ENCODE measurements around the gene DAD1.
"Not testable (repeated sequence)": the region's sequence is repeated elsewhere in the genome, so short reads cannot be mapped to it uniquely, and the experiment has no call there.

DAD1 gene

DNA sequence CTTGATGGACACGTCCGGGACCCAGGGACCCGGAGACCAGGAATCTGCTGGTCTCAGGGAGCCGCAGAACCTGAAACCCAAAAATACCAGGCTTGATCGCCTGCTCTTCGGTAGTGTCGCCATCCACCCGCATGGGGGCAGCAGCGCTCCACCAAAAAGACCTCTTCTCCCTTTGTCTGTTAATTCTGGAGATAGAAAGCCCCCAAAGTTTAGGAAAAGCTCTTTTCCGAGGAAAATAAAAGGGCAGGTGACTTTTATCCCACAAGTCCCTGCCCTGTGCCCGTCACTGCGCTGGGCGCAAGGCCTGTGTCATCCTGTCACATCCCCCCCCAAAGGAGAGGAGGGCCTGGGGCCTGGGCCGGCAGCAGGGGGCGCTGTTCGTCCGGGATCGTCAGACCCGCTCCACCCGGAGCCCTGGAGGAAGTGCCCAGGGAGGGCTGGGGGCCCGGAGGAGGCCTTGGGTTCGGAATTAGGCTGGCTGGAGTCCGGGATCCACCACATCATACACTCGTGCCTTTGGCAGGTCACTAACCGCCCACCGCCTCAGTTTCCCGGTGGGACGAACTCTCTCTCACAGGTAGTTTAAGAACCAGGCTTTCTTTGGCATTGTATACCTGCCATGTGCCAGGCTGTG is 31.9 kb downstream of the DAD1 start:
- no peak overlapping the region for H3K4me3 ChIP-seq (ENCODE audit: low read depth, low read length)
- TF ChIP-seq, protein P1, sequence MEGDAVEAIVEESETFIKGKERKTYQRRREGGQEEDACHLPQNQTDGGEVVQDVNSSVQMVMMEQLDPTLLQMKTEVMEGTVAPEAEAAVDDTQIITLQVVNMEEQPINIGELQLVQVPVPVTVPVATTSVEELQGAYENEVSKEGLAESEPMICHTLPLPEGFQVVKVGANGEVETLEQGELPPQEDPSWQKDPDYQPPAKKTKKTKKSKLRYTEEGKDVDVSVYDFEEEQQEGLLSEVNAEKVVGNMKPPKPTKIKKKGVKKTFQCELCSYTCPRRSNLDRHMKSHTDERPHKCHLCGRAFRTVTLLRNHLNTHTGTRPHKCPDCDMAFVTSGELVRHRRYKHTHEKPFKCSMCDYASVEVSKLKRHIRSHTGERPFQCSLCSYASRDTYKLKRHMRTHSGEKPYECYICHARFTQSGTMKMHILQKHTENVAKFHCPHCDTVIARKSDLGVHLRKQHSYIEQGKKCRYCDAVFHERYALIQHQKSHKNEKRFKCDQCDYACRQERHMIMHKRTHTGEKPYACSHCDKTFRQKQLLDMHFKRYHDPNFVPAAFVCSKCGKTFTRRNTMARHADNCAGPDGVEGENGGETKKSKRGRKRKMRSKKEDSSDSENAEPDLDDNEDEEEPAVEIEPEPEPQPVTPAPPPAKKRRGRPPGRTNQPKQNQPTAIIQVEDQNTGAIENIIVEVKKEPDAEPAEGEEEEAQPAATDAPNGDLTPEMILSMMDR (IDR thresholded peaks at IDR 0.05; ENCODE audit: borderline replicate concordance, insufficient read depth, low read depth, low read length) = peak; percentile 72

DNA sequence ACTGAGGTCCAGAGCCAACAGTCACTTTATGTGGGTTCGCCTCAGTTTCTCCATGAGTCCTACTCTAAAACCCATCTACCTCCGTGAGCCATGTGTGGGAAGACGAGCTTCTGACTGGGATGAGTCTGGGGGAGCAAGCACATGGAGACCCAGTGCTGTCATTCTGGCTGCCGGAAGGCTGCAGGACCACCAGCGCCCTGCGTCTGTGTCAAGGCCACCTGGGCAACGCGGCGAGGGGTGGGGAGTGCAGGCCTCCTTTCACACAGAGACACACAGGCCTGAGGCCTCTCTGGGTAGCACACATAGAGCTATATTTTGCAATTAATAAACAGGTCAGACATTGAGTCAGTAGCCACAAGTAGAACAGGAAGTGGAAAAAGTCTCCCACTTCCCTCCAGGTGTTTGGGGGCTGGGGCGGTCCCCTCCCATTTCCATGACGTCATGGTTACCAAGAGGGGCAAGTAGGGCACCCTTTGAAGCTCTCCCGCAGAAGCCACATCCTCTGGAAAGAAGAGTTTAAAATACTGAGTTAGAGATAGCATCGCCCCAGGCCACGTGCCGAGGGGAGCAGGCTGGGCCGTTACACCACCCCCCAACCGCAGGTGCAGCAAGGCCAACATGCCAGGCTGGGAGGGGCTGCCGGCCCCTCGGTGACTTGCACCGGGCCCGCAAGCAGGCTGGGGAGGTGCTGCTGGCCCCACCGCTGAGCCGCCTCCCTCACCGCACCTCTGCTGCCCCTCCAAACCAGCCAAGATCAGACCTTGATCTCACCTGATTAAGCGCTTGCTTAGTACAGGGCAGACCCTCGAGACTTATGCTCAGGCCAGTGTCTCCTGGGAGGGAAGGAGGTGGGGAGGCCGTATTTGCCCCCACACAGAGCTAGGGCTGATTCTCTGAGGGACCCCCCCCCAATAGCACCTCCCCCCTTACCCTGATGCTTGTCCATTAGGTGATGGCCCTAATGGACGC is 32.7 kb downstream of the DAD1 start:
- TF ChIP-seq, protein P1 (IDR thresholded peaks at IDR 0.05; ENCODE audit: borderline replicate concordance, insufficient read depth, low read depth, low read length) = no peak
- H3K4me3 ChIP-seq (ENCODE audit: low read depth, low read length) = no peak overlapping the region

DNA sequence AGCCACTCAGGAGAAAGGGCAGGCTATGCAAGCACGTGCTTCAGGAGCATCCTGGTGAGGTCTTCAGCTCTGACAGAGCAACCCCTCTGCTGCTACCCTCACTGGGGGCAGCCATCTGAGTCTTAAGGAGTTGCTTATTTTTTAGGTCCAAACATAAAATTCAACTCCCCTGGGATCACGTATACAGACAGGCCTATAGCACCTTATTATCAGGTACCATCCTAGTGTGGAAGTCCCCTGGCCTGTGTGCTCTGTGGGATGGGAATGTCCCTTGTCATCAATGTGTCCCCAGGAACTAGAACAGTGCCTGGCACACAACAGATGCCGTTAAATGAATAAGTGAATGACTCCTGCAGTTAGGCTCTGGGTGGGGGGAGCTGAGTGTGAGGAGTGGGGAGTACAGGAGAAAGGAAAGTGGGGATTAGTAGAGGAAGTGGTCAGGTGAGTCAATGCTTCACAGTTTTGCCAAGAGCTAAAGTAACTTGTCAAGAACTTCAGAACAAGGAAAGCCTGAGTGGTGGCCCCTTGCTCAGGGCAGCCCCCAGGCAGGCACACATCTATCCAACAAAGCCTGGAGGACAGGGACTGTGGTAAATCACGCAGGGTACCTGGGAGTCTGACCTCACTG is 33.5 kb downstream of the DAD1 start:
- H3K4me3 ChIP-seq (ENCODE audit: low read depth, low read length) = no peak overlapping the region
- TF ChIP-seq, protein P1 (IDR thresholded peaks at IDR 0.05; ENCODE audit: borderline replicate concordance, insufficient read depth, low read depth, low read length) = no peak

DNA sequence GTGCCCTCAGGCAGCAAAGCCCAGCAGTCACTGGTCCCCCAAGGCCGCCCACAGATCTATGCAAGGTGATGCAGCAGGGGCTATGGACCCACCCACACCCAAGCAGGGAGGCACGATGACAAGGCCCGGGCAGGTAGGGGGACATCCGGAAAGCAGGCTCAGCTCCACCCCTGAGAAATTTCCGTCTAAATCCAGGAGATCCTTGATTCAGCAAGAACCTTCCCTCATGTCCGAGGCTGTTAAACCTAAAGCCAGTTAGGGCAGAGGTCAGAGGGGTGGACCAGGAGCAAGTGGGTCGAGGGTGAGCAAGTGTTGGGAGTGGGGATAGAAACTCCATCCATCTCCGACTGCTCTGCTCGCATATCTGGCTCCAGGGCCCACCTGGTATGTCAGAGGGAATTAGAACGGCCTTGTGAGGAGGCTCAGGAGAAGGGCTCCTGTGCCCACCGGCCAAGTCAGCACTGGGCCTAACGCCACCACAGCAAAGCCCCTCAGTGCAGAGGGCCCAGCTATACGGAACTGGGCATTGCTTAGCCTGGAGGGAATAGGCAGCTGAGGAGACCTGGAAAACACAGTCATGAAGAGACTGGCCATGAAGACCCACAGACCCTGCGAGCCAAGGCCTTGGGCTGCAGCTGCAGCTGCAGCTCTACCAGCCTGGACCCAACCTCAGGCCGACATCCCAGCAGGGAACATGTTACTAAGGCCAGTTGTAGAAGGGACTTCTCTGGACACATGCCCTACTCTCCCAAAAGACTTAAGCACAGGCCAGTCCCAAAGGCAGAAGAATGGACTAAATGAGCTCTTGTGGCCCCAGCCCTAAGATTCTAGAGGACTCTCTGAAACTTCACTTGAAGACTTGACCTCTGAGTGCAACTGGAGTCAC is 34.3 kb downstream of the DAD1 start:
- TF ChIP-seq, protein P1 (IDR thresholded peaks at IDR 0.05; ENCODE audit: borderline replicate concordance, insufficient read depth, low read depth, low read length) = no peak
- no peak overlapping the region for H3K4me3 ChIP-seq (ENCODE audit: low read depth, low read length)

DNA sequence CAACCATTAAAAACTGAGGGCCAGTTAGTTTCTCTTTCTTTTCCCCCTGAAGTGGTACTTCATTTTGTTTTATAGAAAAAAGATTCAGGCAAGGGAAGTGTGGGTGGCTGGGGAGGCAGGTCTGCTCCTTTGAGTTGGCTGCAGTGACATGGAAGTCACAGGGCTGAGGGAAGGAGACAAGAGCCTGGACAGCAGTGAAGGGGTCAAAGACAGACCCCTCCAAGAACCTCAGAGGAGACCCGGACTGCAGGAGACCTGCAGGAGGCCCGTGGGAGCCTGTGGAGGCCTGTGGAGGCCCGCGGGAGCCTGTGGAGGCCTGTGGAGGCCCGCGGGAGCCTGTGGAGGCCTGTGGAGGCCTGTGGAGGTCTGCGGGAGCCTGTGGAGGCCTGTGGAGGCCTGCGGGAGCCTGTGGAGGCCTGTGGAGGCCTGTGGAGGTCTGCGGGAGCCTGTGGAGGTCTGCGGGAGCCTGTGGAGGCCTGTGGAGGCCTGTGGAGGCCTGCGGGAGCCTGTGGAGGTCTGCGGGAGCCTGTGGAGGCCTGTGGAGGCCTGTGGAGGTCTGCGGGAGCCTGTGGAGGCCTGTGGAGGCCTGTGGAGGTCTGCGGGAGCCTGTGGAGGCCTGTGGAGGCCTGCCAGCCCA is 35.0 kb downstream of the DAD1 start:
- H3K4me3 ChIP-seq (ENCODE audit: low read depth, low read length) = not testable (repeated sequence)

DNA sequence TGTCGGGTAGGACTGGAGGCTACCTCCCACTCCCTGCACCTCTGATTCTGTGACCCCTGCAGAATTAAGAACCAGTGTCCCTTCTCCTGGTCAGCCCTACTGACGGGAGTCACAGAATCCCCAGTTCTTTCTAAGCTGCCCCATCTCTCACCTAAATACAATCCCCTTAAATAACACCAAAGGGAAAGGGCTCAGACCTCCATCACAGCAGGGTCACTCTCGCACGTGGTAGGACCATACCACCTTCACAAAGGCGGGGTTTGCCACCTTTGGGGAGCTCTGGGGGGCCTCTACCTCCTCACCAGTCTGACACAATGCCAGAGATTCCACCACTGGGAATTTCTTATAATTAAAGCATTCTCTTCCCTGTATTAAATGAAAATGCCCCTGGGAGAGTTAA is 35.6 kb downstream of the DAD1 start:
- TF ChIP-seq, protein P1 (IDR thresholded peaks at IDR 0.05; ENCODE audit: borderline replicate concordance, insufficient read depth, low read depth, low read length) = no peak
- no peak overlapping the region for H3K4me3 ChIP-seq (ENCODE audit: low read depth, low read length)

Data from GM12875 (cell line).